MM.1S (cell line): Measurements from ENCODE around the gene SLFN14.
"Not testable (repeated sequence)": the region's sequence is repeated elsewhere in the genome, so short reads cannot be mapped to it uniquely, and the experiment has no call there.

ENCODE experiments used
- DNase-seq: peaks from one replicate; pipeline ENCODE4 v3.0.0-alpha.2; 2015
- H2AFZ ChIP-seq: fragments of 300-600 bp; sonication (generic); 2 replicates; pipeline ENCODE4 v1.6.0; 2016; ENCODE audit warnings: antibody characterized with exemption, low read length
- H3F3A ChIP-seq: fragments of 300-600 bp; sonication (generic); 2 replicates; pipeline ENCODE4 v1.6.1; 2016; ENCODE audit warnings: mild to moderate bottlenecking, antibody characterized with exemption, low read length, moderate library complexity, mixed read lengths; ENCODE audit not compliant: insufficient read depth
- H3K27ac ChIP-seq: fragments of 300-600 bp; sonication (generic); 2 replicates; pipeline ENCODE4 v1.5.1; 2016; ENCODE audit warnings: mild to moderate bottlenecking, low read length
- H3K27me3 ChIP-seq: fragments of 300-600 bp; sonication (generic); replicated peaks from 2 replicates; pipeline ENCODE4 v1.6.0; 2016; ENCODE audit warnings: low read length; ENCODE audit not compliant: insufficient read depth
- H3K36me3 ChIP-seq: fragments of 300-600 bp; sonication (generic); replicated peaks from 2 replicates; pipeline ENCODE4 v1.6.1; 2016; ENCODE audit warnings: mild to moderate bottlenecking, low read length, mixed read lengths; ENCODE audit not compliant: insufficient read depth
- H3K4me1 ChIP-seq: fragments of 300-600 bp; sonication (generic); 2 replicates; pipeline ENCODE4 v1.6.1; 2016; ENCODE audit warnings: low read length, mixed read lengths
- H3K4me2 ChIP-seq: fragments of 300-600 bp; sonication (generic); 2 replicates; pipeline ENCODE4 v1.6.0; 2016; ENCODE audit warnings: low read depth, low read length
- H3K4me3 ChIP-seq: fragments of 300-600 bp; sonication (generic); 2 replicates; pipeline ENCODE4 v1.5.1; 2016; ENCODE audit warnings: low read length, mixed read lengths
- H3K79me2 ChIP-seq: fragments of 300-600 bp; sonication (generic); 2 replicates; pipeline ENCODE4 v1.6.1; 2016; ENCODE audit warnings: mixed run types, low read length, mixed read lengths
- H3K9ac ChIP-seq: fragments of 300-600 bp; sonication (generic); 2 replicates; pipeline ENCODE4 v1.6.1; 2016; ENCODE audit warnings: low read length, mixed read lengths
- H3K9me2 ChIP-seq: fragments of 300-600 bp; sonication (generic); replicated peaks from 2 replicates; pipeline ENCODE4 v1.6.1; 2016; ENCODE audit warnings: mild to moderate bottlenecking, low read length, mixed read lengths; ENCODE audit not compliant: insufficient read depth
- H3K9me3 ChIP-seq: fragments of 300-600 bp; sonication (generic); replicated peaks from 2 replicates; pipeline ENCODE4 v1.6.1; 2016; ENCODE audit warnings: mild to moderate bottlenecking, low read length, mixed read lengths; ENCODE audit not compliant: insufficient read depth
- H4K20me1 ChIP-seq: fragments of 300-600 bp; sonication (generic); 2 replicates; pipeline ENCODE4 v1.6.1; 2016; ENCODE audit warnings: mild to moderate bottlenecking, low read length, moderate library complexity, mixed read lengths; ENCODE audit not compliant: insufficient read depth
- EZH2 ChIP-seq: fragments of 300-600 bp; sonication (generic); optimal IDR thresholded peaks from 2 replicates; pipeline ENCODE3; 2017; ENCODE audit warnings: low read depth, mild to moderate bottlenecking, antibody characterized with exemption, low read length, mixed read lengths
- EZH2phosphoT487 ChIP-seq: fragments of 300-600 bp; sonication (generic); IDR thresholded peaks from 2 replicates; pipeline ENCODE4 v1.6.1; 2018; ENCODE audit warnings: antibody characterized with exemption, low read length
- TF ChIP-seq, protein P1 (sequence below): fragments of 300-600 bp; sonication (generic); IDR thresholded peaks from 2 replicates; pipeline ENCODE4 v1.5.1; 2016; ENCODE audit warnings: antibody characterized with exemption, low read length, mixed read lengths

SLFN14 gene

DNA sequence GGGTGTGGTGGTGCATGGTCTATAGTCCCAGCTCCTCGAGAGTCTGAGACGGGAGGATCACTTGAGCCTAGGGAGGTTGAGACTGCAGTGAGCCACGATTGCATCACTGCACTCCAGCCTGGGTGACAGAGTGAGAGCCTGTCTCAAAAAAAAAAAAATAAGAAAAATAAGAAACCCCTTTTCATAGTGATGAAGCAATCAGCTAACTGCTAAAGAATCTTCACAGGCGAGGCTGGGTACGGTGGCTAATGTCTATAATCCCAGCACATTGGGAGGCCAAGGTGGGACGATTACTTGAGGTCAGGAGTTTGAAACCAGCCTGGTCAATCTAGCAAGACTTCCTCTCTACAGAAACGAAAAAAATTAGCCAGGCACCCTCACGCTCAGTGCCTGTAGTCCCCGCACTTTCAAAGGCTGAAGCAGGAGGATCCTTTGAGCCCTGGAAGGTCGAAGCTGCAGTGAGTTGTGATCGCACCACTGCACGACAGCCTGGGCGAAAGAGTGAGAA is 23.9 kb downstream of the SLFN14 start:
- Histone ChIP-seq H3K79me2 (no peaks in the 10 kb centered on the region), H3K27me3 (no peaks in the 10 kb centered on the region), H3K4me3 (no peak overlapping the region), H3K9me3 (no peaks in the 10 kb centered on the region), H3F3A (peaks cover 16% of the 10 kb centered on the region; the same call in 1 of the 2 replicates), H3K27ac (peak overlapping the region; percentile 52; the same call in 1 of the 2 replicates), H4K20me1 (no peaks in the 10 kb centered on the region), H3K9me2 (no peaks in the 10 kb centered on the region), H3K4me2 (peak overlapping the region; percentile 75; the same call in 1 of the 2 replicates), H3K4me1 (peaks cover 27% of the 10 kb centered on the region), H3K9ac (no peak overlapping the region), H3K36me3 (no peaks in the 10 kb centered on the region), H2AFZ (no peak overlapping the region)
- TF ChIP-seq EZH2 (no peak), EZH2phosphoT487 (no peak)
- TF ChIP-seq, protein P1, sequence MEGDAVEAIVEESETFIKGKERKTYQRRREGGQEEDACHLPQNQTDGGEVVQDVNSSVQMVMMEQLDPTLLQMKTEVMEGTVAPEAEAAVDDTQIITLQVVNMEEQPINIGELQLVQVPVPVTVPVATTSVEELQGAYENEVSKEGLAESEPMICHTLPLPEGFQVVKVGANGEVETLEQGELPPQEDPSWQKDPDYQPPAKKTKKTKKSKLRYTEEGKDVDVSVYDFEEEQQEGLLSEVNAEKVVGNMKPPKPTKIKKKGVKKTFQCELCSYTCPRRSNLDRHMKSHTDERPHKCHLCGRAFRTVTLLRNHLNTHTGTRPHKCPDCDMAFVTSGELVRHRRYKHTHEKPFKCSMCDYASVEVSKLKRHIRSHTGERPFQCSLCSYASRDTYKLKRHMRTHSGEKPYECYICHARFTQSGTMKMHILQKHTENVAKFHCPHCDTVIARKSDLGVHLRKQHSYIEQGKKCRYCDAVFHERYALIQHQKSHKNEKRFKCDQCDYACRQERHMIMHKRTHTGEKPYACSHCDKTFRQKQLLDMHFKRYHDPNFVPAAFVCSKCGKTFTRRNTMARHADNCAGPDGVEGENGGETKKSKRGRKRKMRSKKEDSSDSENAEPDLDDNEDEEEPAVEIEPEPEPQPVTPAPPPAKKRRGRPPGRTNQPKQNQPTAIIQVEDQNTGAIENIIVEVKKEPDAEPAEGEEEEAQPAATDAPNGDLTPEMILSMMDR, result no peak
- DNase-seq, result no peak

DNA sequence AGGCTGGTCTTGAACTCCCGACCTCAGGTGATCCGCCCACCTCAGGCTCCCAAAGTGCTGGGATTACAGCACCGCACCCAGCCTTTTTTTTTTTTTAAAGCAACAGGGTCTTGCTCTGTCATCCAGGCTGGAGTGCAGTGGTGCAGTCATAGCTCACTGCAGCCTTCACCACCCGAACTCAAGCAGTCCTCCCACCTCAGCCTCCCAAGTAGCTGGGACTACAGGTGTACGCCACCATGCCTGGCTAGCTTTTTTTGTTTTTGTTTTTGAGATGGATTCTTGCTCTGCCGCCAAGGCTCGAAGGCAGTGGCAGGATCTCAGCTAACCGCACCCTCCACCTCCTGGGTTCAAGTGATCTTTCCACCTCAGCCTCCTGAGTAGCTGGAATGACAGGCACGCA is 25.2 kb downstream of the SLFN14 start:
- H3K27ac ChIP-seq, result not testable (repeated sequence)

DNA sequence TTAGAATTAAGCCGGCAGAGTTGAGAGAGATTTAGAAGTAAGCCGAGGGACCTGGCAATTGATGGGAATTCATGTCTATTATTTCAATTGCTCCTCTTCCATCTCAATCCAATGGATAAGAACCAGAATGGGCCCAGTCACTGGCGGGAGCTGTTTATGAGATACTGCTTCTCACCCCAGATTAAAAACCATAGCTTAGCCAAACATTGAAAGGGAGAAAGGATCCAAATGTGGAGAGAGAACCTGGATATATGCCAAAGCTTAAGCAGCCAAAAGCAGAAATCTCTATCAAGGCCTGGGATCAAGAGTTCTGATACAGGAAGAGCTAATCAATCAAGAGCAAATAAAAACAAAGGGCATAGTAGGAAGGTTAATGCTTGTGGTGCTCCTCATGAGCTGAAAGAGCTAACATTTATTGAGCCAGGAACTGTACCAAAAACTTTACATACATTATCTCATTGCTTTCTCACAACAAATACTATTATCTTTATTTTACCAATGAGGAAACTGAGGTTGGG is 26.0 kb downstream of the SLFN14 start:
- no peak overlapping the region for H3K9ac ChIP-seq
- DNase-seq, result no peak
- peaks cover 16% of the 10 kb centered on the region; the same call in 1 of the 2 replicates for H3F3A ChIP-seq
- peaks cover 23% of the 10 kb centered on the region for H3K4me1 ChIP-seq
- no peaks in the 10 kb centered on the region for H3K27me3 ChIP-seq
- H4K20me1 ChIP-seq, result no peaks in the 10 kb centered on the region
- no peaks in the 10 kb centered on the region for H3K36me3 ChIP-seq
- H3K4me2 ChIP-seq, result no peak overlapping the region
- no peaks in the 10 kb centered on the region for H3K9me3 ChIP-seq
- no peak overlapping the region for H3K27ac ChIP-seq
- no peaks in the 10 kb centered on the region for H3K9me2 ChIP-seq
- no peak overlapping the region for H2AFZ ChIP-seq
- no peak overlapping the region for H3K4me3 ChIP-seq
- H3K79me2 ChIP-seq, result no peaks in the 10 kb centered on the region
- TF ChIP-seq, protein P1, result no peak
- no peak for TF ChIP-seq EZH2phosphoT487
- no peak for TF ChIP-seq EZH2

More for the DNA sequence above, 25.2 kb downstream of the SLFN14 start:
- H2AFZ ChIP-seq, H3K9me2 ChIP-seq, H3K9me3 ChIP-seq, H3K79me2 ChIP-seq, H3K36me3 ChIP-seq, DNase-seq, H3K27me3 ChIP-seq, H4K20me1 ChIP-seq, H3K4me3 ChIP-seq, H3K9ac ChIP-seq, H3K4me2 ChIP-seq: not testable (repeated sequence)
- Histone ChIP-seq H3K4me1 (peaks cover 25% of the 10 kb centered on the region), H3F3A (peaks cover 16% of the 10 kb centered on the region; the same call in 1 of the 2 replicates)

DNA sequence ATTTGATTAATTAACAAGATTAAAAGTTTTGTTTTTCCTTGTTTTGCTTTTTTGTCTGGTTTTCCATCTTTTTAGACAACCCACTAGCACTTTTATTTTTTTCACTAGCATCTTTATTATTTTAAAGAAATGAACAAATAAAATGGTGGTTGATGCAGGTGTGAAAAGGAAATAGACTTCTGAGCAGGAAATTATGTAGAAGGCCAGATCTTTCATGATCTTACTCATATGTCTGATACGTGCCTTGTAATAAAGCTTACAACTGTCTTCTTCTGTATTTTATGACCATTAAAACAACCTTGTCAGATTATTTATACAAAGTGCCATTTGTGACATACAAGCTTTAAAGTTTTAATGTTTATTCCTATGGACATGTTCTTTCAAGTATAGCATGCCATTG is 29.5 kb downstream of the SLFN14 start:
- TF ChIP-seq EZH2, result no peak
- TF ChIP-seq, protein P1, result no peak
- no peak for TF ChIP-seq EZH2phosphoT487
- H3K9me3 ChIP-seq, result no peaks in the 10 kb centered on the region
- no peak overlapping the region for H3K27ac ChIP-seq
- H3K9ac ChIP-seq, result no peak overlapping the region
- no peaks in the 10 kb centered on the region for H3F3A ChIP-seq
- H4K20me1 ChIP-seq, result no peaks in the 10 kb centered on the region
- H3K9me2 ChIP-seq, result no peaks in the 10 kb centered on the region
- no peak overlapping the region for H3K4me3 ChIP-seq
- no peaks in the 10 kb centered on the region for H3K36me3 ChIP-seq
- no peaks in the 10 kb centered on the region for H3K79me2 ChIP-seq
- no peak overlapping the region for H3K4me2 ChIP-seq
- H2AFZ ChIP-seq, result no peak overlapping the region
- no peak for DNase-seq
- H3K27me3 ChIP-seq, result no peaks in the 10 kb centered on the region
- 0 out of 2 replicates have a peak, but pooled peaks cover 2% of the 10 kb centered on the region for H3K4me1 ChIP-seq
